ENCODE results near the gene LRRC15. TPM values are rescaled to one million over a fixed set of nuclear protein-coding genes. Genes with fewer than 3 reads are reported as not detected.

LRRC15 gene
- total RNA-seq, 1 experiment from 2014 or later = 0.40 TPM

- DNase-seq (ENCODE audit: low read depth) = no peak
These were observed 16.5 kb upstream of the LRRC15 start for GRCh38 chr3:194386066-194386465.

GRCh38 chr3:194384569-194385001 lies 15.0 kb upstream of the LRRC15 start:
- DNase-seq (ENCODE audit: low read depth) = no peak

- no peak for DNase-seq (ENCODE audit: low read depth)
These were observed 14.6 kb upstream of the LRRC15 start for GRCh38 chr3:194384156-194384555.

GRCh38 chr3:194383276-194383940 lies 13.9 kb upstream of the LRRC15 start:
- DNase-seq (ENCODE audit: low read depth) = no peak

- DNase-seq (ENCODE audit: low read depth) = no peak
These were observed 13.3 kb upstream of the LRRC15 start for GRCh38 chr3:194382892-194383223.

GRCh38 chr3:194382196-194382891 lies 12.8 kb upstream of the LRRC15 start:
- no peak for DNase-seq (ENCODE audit: low read depth)

- DNase-seq (ENCODE audit: low read depth) = no peak
These were observed 11.9 kb upstream of the LRRC15 start for GRCh38 chr3:194381460-194381875.

- no peak for DNase-seq (ENCODE audit: low read depth)
These were observed 10.8 kb upstream of the LRRC15 start for GRCh38 chr3:194380326-194380725.

GRCh38 chr3:194379651-194380050 lies 10.1 kb upstream of the LRRC15 start:
- DNase-seq (ENCODE audit: low read depth) = no peak

- DNase-seq (ENCODE audit: low read depth) = no peak
These were observed 9.7 kb upstream of the LRRC15 start for GRCh38 chr3:194379231-194379630.

GRCh38 chr3:194377708-194378107 lies 8.2 kb upstream of the LRRC15 start:
- no peak for DNase-seq (ENCODE audit: low read depth)

GRCh38 chr3:194376241-194376560 lies 6.7 kb upstream of the LRRC15 start:
- no peak for DNase-seq (ENCODE audit: low read depth)

- DNase-seq (ENCODE audit: low read depth) = no peak
These were observed 6.1 kb upstream of the LRRC15 start for GRCh38 chr3:194375473-194376240.

GRCh38 chr3:194374935-194375334 lies 5.4 kb upstream of the LRRC15 start:
- DNase-seq (ENCODE audit: low read depth) = no peak

GRCh38 chr3:194373899-194374298 lies 4.4 kb upstream of the LRRC15 start:
- no peak for DNase-seq (ENCODE audit: low read depth)

GRCh38 chr3:194373028-194373427 lies 3.5 kb upstream of the LRRC15 start:
- DNase-seq (ENCODE audit: low read depth) = no peak

- peak; percentile 44 for DNase-seq (ENCODE audit: low read depth)
These were observed 1.2 kb upstream of the LRRC15 start for GRCh38 chr3:194370753-194371152.

GRCh38 chr3:194368918-194369317 lies 625 bp downstream of the LRRC15 start:
- no peak for DNase-seq (ENCODE audit: low read depth)

- DNase-seq (ENCODE audit: low read depth) = no peak
These were observed 1.3 kb downstream of the LRRC15 start for GRCh38 chr3:194367992-194368841.

GRCh38 chr3:194365978-194366490 lies 3.5 kb downstream of the LRRC15 start:
- DNase-seq (ENCODE audit: low read depth) = no peak

GRCh38 chr3:194365526-194365925 lies 4.0 kb downstream of the LRRC15 start:
- DNase-seq (ENCODE audit: low read depth) = no peak

Measured in HT1080 (cell line).